SK-N-SH (cell line): ENCODE data around the gene PTPRF. TPM values are rescaled to one million over a fixed set of nuclear protein-coding genes. Genes with fewer than 3 reads are reported as not detected.

Source experiments
- CTCF ChIA-PET: fragments of 300-600, 350-600 bp; formaldehyde crosslinking; extraction: SDS; loops from one replicate; lab custom pipeline; 2021; lab: Yijun Ruan, JAX
- POLR2A ChIA-PET: fragments of 350-600 bp; sonication (Branson Sonifier 250); formaldehyde crosslinking; extraction: SDS; loops from one replicate; lab custom pipeline; 2020; ENCODE audit warnings: antibody characterized with exemption, inconsistent platforms; lab: Yijun Ruan, JAX
- DNase-seq: peaks from one replicate; pipeline ENCODE4 v3.0.0; 2012
- H2AFZ ChIP-seq: fragments of 200-600 bp; sonication (generic); 2 replicates; pipeline ENCODE4 v1.8.1; 2016; ENCODE audit warnings: antibody characterized with exemption, mild to moderate bottlenecking, low read depth
- H3F3A ChIP-seq: fragments of 200-600 bp; sonication (generic); replicated peaks from 2 replicates; pipeline ENCODE3; 2016; ENCODE audit warnings: antibody characterized with exemption, mild to moderate bottlenecking; ENCODE audit not compliant: insufficient read depth
- H3K27ac ChIP-seq, 2 experiments: fragments of 200-500 bp in 1 of 2; fragments of 200-600 bp in 1 of 2; sonication (Bioruptor generic) in 1 of 2; sonication (generic), shearing (Covaris generic) in 1 of 2; 2 replicates each; pipeline versions ENCODE4 v1.5.1 to v1.6.1; 2014 to 2016; ENCODE audit warnings: low read depth in 2 of 2, inconsistent platforms in 1 of 2, low read length in 1 of 2, mild to moderate bottlenecking in 1 of 2, mixed read lengths in 1 of 2
- H3K27me3 ChIP-seq: fragments of 200-600 bp; sonication (generic), shearing (Covaris generic); 2 replicates; pipeline ENCODE4 v1.6.1; 2016; ENCODE audit warnings: mixed run types; ENCODE audit not compliant: insufficient read depth
- H3K36me3 ChIP-seq, 2 experiments: fragments of 200-500 bp in 1 of 2; fragments of 200-600 bp in 1 of 2; sonication (Bioruptor generic) in 1 of 2; sonication (generic) in 1 of 2; replicated peaks in 1 of 2; 2 replicates each; pipeline versions ENCODE3 to v1.5.1; 2014 to 2016; ENCODE audit warnings: low read length in 1 of 2, mild to moderate bottlenecking in 1 of 2; ENCODE audit not compliant: insufficient read depth in 2 of 2, control insufficient read depth in 1 of 2
- H3K4me1 ChIP-seq, 2 experiments: fragments of 200-500 bp in 1 of 2; fragments of 200-600 bp in 1 of 2; sonication (Bioruptor generic) in 1 of 2; sonication (generic), shearing (Covaris generic) in 1 of 2; 2 replicates each; pipeline versions ENCODE4 v1.5.1 to v1.6.1; 2014 to 2016; ENCODE audit warnings: low read depth in 1 of 2, low read length in 1 of 2, mixed run types in 1 of 2; ENCODE audit not compliant: insufficient read depth in 2 of 2, control insufficient read depth in 1 of 2
- H3K4me2 ChIP-seq: fragments of 200-600 bp; sonication (generic), shearing (Covaris generic); 2 replicates; pipeline ENCODE4 v1.6.1; 2017; ENCODE audit warnings: mixed run types
- H3K4me3 ChIP-seq, 2 experiments: fragments of 200-500 bp in 1 of 2; fragments of 200-600 bp in 1 of 2; sonication (Bioruptor generic) in 1 of 2; sonication (generic), shearing (Covaris generic) in 1 of 2; 2 replicates each; pipeline versions ENCODE4 v1.5.1 to v1.8.1; 2014 to 2016; ENCODE audit warnings: low read depth in 2 of 2, inconsistent platforms in 1 of 2, low read length in 1 of 2, mild to moderate bottlenecking in 1 of 2, mixed read lengths in 1 of 2, moderate library complexity in 1 of 2
- H3K79me2 ChIP-seq: fragments of 200-600 bp; sonication (generic); 2 replicates; pipeline ENCODE4 v1.8.1; 2017; ENCODE audit warnings: mild to moderate bottlenecking; ENCODE audit not compliant: insufficient read depth
- H3K9ac ChIP-seq: fragments of 200-600 bp; sonication (generic); 2 replicates; pipeline ENCODE4 v1.6.1; 2017; ENCODE audit warnings: mixed run types
- H3K9me2 ChIP-seq: fragments of 200-600 bp; sonication (generic); 2 replicates; pipeline ENCODE4 v1.6.1; 2017; ENCODE audit warnings: mixed run types
- H3K9me3 ChIP-seq: fragments of 200-600 bp; sonication (generic); 2 replicates; pipeline ENCODE4 v1.6.1; 2017; ENCODE audit warnings: mixed run types, mild to moderate bottlenecking, moderate library complexity
- H4K20me1 ChIP-seq: fragments of 200-600 bp; sonication (generic); 2 replicates; pipeline ENCODE4 v1.6.1; 2017; ENCODE audit warnings: mild to moderate bottlenecking, mixed run types; ENCODE audit not compliant: insufficient read depth
- EP300 ChIP-seq, 2 experiments: IDR thresholded peaks; 2 replicates each; pipeline versions ENCODE4 v1.4.0 to v1.6.1; 2012; ENCODE audit warnings: borderline replicate concordance in 1 of 2, low read depth in 1 of 2, low read length in 1 of 2
- FOXJ3 ChIP-seq: sonication (generic); formaldehyde crosslinking; IDR thresholded peaks from 2 replicates; pipeline ENCODE4 v1.5.1; 2020; ENCODE audit warnings: mild to moderate bottlenecking, missing genetic modification reagents
- MEF2A ChIP-seq: IDR thresholded peaks from 2 replicates; pipeline ENCODE4 v1.4.0; 2012; ENCODE audit warnings: low read depth, borderline replicate concordance
- MXI1 ChIP-seq: IDR thresholded peaks from 2 replicates; pipeline ENCODE4 v1.6.1; 2012; ENCODE audit warnings: mild to moderate bottlenecking, low read depth, low read length, improper control_type of control experiment
- RXRA ChIP-seq: IDR thresholded peaks from 2 replicates; pipeline ENCODE4 v1.4.0; 2012; ENCODE audit warnings: low read depth, mild to moderate bottlenecking, borderline replicate concordance
- SMC3 ChIP-seq: IDR thresholded peaks from 2 replicates; pipeline ENCODE4 v1.6.1; 2012; ENCODE audit warnings: low read depth, low read length, improper control_type of control experiment
- TCF12 ChIP-seq: IDR thresholded peaks from 2 replicates; pipeline ENCODE4 v1.4.0; 2012
- WGBS: methylation state at CpG from one replicate; pipeline ENCODE4 v1.1.6; 2017; ENCODE audit warnings: low lambda C conversion rate; 5-methylcytosine and 5-hydroxymethylcytosine counted together
- polyA plus RNA-seq, 3 experiments: library from polyadenylated mRNA; depleted of rRNA; stranded (reverse); fragments of >200 nt; gene quantifications; 2 replicates each; pipeline ENCODE4 v1.2.3, GENCODE V29; 2012
- TF ChIP-seq, protein P1 (sequence below): fragments of 150-350 bp; IDR thresholded peaks from 2 replicates; pipeline ENCODE4 v1.6.1; 2016; ENCODE audit warnings: mild to moderate bottlenecking, low read depth, low read length
- TF ChIP-seq, protein P2 (sequence below): IDR thresholded peaks from 2 replicates; pipeline ENCODE4 v1.4.0; 2012; ENCODE audit warnings: low read depth
- TF ChIP-seq, protein P3 (sequence below): IDR thresholded peaks from 2 replicates; pipeline ENCODE4 v1.6.1; 2012; ENCODE audit warnings: mild to moderate bottlenecking, low read depth, low read length, moderate library complexity
- TF ChIP-seq, protein P4 (sequence below): fragments of 200-600 bp; sonication (generic); IDR thresholded peaks from 2 replicates; pipeline ENCODE4 v1.6.1; 2017; ENCODE audit warnings: antibody characterized with exemption, mild to moderate bottlenecking, moderate library complexity
- TF ChIP-seq, protein P5 (sequence below): IDR thresholded peaks from 2 replicates; pipeline ENCODE4 v1.4.0; 2012; ENCODE audit warnings: low read depth, borderline replicate concordance

The PTPRF gene
- polyA plus RNA-seq, 1 of the 3 experiments (the other 2 are of a cell fraction): 72.7 TPM

DNA sequence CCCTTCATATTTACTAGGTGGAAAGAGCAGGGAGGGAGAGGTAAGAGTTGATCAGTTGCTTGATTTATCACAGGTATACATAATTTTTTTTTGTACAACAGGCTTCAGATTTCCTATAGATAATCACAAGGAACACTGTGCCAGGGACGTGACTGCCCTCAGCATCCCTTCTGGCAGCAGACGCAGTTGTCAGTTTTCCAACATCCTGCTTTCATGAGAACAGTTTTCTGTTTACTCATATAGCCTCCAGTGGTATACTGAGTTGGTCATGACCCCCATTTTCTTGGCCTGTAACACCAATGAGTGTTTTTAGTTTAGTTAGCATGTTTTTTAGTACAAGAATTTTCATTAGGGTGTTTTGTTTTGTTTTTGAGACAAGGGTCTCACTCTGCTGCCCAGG, 37.9 kb upstream of the PTPRF start:
- Histone ChIP-seq H3F3A (no peaks in the 10 kb centered on the region), H2AFZ (no peak overlapping the region), H3K36me3 (no peaks in the 10 kb centered on the region), H3K9me3 (peaks cover 4% of the 10 kb centered on the region; the same call in 1 of the 2 replicates), H3K4me3 (no peak overlapping the region), H3K27me3 (no peaks in the 10 kb centered on the region), H3K4me1 (peaks cover 4 to 5% of the 10 kb centered on the region in 2 experiments; a peak in 2 of 4 replicates), H3K9ac (no peak overlapping the region), H3K79me2 (no peaks in the 10 kb centered on the region), H3K4me2 (no peak overlapping the region), H3K27ac (no peak overlapping the region), H3K9me2 (no peaks in the 10 kb centered on the region), H4K20me1 (no peaks in the 10 kb centered on the region)
- CTCF ChIA-PET: no interaction called here
- 63% methylated on average over 2 of the region's 2 CpGs for WGBS
- TF ChIP-seq, protein P1, sequence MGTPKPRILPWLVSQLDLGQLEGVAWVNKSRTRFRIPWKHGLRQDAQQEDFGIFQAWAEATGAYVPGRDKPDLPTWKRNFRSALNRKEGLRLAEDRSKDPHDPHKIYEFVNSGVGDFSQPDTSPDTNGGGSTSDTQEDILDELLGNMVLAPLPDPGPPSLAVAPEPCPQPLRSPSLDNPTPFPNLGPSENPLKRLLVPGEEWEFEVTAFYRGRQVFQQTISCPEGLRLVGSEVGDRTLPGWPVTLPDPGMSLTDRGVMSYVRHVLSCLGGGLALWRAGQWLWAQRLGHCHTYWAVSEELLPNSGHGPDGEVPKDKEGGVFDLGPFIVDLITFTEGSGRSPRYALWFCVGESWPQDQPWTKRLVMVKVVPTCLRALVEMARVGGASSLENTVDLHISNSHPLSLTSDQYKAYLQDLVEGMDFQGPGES: no peak
- TF ChIP-seq MXI1: no peak
- TF ChIP-seq, protein P2, sequence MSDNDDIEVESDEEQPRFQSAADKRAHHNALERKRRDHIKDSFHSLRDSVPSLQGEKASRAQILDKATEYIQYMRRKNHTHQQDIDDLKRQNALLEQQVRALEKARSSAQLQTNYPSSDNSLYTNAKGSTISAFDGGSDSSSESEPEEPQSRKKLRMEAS: no peak
- TF ChIP-seq, protein P3, sequence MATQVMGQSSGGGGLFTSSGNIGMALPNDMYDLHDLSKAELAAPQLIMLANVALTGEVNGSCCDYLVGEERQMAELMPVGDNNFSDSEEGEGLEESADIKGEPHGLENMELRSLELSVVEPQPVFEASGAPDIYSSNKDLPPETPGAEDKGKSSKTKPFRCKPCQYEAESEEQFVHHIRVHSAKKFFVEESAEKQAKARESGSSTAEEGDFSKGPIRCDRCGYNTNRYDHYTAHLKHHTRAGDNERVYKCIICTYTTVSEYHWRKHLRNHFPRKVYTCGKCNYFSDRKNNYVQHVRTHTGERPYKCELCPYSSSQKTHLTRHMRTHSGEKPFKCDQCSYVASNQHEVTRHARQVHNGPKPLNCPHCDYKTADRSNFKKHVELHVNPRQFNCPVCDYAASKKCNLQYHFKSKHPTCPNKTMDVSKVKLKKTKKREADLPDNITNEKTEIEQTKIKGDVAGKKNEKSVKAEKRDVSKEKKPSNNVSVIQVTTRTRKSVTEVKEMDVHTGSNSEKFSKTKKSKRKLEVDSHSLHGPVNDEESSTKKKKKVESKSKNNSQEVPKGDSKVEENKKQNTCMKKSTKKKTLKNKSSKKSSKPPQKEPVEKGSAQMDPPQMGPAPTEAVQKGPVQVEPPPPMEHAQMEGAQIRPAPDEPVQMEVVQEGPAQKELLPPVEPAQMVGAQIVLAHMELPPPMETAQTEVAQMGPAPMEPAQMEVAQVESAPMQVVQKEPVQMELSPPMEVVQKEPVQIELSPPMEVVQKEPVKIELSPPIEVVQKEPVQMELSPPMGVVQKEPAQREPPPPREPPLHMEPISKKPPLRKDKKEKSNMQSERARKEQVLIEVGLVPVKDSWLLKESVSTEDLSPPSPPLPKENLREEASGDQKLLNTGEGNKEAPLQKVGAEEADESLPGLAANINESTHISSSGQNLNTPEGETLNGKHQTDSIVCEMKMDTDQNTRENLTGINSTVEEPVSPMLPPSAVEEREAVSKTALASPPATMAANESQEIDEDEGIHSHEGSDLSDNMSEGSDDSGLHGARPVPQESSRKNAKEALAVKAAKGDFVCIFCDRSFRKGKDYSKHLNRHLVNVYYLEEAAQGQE: no peak
- no peak for TF ChIP-seq SMC3
- TF ChIP-seq, protein P4, sequence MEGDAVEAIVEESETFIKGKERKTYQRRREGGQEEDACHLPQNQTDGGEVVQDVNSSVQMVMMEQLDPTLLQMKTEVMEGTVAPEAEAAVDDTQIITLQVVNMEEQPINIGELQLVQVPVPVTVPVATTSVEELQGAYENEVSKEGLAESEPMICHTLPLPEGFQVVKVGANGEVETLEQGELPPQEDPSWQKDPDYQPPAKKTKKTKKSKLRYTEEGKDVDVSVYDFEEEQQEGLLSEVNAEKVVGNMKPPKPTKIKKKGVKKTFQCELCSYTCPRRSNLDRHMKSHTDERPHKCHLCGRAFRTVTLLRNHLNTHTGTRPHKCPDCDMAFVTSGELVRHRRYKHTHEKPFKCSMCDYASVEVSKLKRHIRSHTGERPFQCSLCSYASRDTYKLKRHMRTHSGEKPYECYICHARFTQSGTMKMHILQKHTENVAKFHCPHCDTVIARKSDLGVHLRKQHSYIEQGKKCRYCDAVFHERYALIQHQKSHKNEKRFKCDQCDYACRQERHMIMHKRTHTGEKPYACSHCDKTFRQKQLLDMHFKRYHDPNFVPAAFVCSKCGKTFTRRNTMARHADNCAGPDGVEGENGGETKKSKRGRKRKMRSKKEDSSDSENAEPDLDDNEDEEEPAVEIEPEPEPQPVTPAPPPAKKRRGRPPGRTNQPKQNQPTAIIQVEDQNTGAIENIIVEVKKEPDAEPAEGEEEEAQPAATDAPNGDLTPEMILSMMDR: no peak
- no peak for TF ChIP-seq MEF2A
- TF ChIP-seq RXRA: no peak
- TF ChIP-seq EP300 (IDR thresholded peaks at IDR 0.05; ENCODE audit: borderline replicate concordance in 1 of 2, low read depth in 1 of 2, low read length in 1 of 2): no peak
- TF ChIP-seq, protein P5, sequence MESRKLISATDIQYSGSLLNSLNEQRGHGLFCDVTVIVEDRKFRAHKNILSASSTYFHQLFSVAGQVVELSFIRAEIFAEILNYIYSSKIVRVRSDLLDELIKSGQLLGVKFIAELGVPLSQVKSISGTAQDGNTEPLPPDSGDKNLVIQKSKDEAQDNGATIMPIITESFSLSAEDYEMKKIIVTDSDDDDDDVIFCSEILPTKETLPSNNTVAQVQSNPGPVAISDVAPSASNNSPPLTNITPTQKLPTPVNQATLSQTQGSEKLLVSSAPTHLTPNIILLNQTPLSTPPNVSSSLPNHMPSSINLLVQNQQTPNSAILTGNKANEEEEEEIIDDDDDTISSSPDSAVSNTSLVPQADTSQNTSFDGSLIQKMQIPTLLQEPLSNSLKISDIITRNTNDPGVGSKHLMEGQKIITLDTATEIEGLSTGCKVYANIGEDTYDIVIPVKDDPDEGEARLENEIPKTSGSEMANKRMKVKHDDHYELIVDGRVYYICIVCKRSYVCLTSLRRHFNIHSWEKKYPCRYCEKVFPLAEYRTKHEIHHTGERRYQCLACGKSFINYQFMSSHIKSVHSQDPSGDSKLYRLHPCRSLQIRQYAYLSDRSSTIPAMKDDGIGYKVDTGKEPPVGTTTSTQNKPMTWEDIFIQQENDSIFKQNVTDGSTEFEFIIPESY: no peak
- TF ChIP-seq FOXJ3: no peak
- no peak for TF ChIP-seq TCF12
- POLR2A ChIA-PET: no interaction called here
- DNase-seq: no peak
